Panc1 (cell line): ENCODE measurements around the gene FYN.

Experiments used
- CTCF ChIP-seq: fragments of 450-650 bp; IDR thresholded peaks from 2 replicates; pipeline ENCODE4 v1.5.1; 2017; ENCODE audit warnings: mild to moderate bottlenecking
- POLR2AphosphoS5 ChIP-seq: IDR thresholded peaks from 2 replicates; pipeline ENCODE4 v1.6.1; 2012; ENCODE audit warnings: mild to moderate bottlenecking, low read depth, low read length, moderate library complexity
- REST ChIP-seq, 2 experiments: IDR thresholded peaks; 2 replicates each; pipeline ENCODE4 v1.6.1; 2011 to 2012; ENCODE audit warnings: low read depth in 2 of 2, control low read depth in 1 of 2, low read length in 1 of 2, mild to moderate bottlenecking in 1 of 2, moderate library complexity in 1 of 2; ENCODE audit not compliant: insufficient read depth in 1 of 2
- TCF7L2 ChIP-seq: IDR thresholded peaks from 2 replicates; pipeline ENCODE4 v1.6.1; 2011; ENCODE audit warnings: mild to moderate bottlenecking, low read depth, low read length, inconsistent platforms

- TF ChIP-seq POLR2AphosphoS5 (no peak), CTCF (no peak), TCF7L2 (no peak), REST (IDR thresholded peaks at IDR 0.05; ENCODE audit: insufficient read depth in 1 of 2, low read depth in 2 of 2, low read length in 1 of 2) (no peak)
These were observed 111.4 kb downstream of the FYN start for GRCh38 chr6:111761783-111762312.
